DLD1 (cell line): ENCODE data around the gene TUBB1.

Source experiments
- in situ Hi-C: cut with HindIII; loops from 2 replicates; pipeline ENCODE4 v1.10.0; 2017; ENCODE audit warnings: low sequenced_read_pairs

Gene TUBB1

GRCh38 chr20:59071216-59071615 is 52.0 kb downstream of the TUBB1 start:
- in situ Hi-C loops, result no loop called here

DNA sequence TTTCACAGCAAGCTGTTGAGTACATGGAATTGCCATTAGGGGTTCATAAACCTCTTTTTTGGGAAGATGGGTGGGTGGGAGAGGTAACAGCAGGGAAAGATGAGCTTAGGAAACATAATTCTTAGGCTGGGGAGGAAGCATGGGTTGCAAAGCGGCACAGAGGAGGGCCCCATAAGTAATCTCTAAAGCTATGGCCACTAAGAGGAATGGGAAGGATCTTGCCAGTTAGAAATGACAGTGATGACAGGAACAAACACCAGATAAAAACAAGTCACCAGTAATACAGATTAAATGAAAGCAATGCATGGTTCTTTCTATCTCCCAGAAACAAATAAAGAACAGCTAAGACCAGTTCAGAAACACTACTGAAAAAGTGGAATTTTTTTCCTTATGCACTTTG is 54.4 kb downstream of the TUBB1 start:
- in situ Hi-C loops, result no loop called here

- in situ Hi-C loops, result no loop called here
Measured at GRCh38 chr20:59074456-59074855, 55.2 kb downstream of the TUBB1 start.

DNA sequence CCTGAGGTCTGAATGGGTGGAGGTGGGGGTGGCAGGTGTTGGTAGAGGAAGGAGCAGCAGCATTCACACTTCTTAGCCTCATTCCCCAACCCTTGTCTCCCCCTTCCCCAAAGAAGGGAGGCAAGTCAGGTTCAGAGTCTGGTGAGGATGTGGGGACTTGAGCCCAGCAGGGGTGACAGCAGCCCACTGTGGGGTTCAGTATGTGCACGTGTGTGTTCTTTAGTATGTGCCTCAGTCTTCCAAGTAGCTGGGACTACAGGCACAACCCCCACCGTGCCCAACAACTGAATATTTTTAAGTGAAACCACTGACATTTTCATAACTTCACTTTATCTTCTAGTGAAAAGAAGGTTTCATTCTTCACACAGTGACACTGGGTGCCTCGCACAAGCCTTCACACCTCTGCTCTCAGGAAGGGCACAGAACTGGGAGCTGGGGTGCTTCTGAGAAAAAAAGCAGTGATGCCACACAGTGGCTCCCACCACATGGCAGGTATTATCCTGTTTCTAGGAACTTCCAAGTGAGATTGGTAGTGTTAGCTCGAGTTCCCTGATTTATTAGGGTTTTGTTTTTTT is 56.8 kb downstream of the TUBB1 start:
- in situ Hi-C loops, result loop anchor here (25.0 kb wide), 1 partner anchor 386 kb away; no protein-coding TSS in a partner anchor
